ENCODE data around the gene C19orf85. TPM values are rescaled to one million over a fixed set of nuclear protein-coding genes. Genes with fewer than 3 reads are reported as not detected.
A peak's percentile ranks its signal among the peaks of the same experiment; 100 is the strongest.
"Not testable (repeated sequence)": the region's sequence is repeated elsewhere in the genome, so short reads cannot be mapped to it uniquely, and the experiment has no call there.

C19orf85 gene
- total RNA-seq, 2 donors from 2014 or later = not detected

DNA sequence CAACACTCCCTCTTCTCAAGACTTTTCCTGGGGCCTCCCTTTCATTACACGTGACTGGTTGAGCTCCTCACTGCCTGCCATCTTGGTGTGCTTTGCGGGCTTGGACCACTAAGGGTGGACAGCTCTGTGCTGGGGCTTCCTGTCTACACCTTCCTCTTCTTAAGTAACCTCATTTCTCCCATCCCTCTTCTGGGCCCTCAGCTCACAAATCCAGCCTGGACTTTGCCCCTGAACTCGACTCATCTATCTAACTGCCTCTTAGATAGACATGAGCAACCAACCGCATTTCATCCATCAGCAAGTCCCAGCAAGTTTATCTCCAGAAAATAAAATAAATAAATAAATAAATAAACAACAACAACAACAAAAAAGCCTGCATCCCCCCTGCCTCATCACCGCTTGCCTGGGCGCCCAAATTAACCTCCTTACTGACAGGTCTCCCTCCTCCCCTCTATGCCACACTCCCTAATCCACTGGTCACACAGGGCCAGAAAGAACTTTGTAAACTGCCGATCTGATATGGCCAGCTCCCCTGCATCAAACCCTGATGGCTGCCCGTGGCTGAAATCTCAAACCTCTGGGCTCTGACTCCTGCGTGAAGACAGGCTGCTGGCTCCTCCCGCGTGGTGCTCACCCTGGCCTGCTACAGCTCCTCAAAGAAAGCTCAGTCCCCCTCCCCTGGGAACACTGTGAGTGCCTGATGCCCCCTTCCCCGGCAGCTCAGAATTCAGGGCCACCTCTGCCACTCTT, 10.9 kb downstream of the C19orf85 start:
- Histone ChIP-seq H3K27me3 (peaks cover 8 to 18% of the 10 kb centered on the region in 2 donors), H3K4me1 (peaks cover 0 to 21% of the 10 kb centered on the region in 2 donors), H3K4me3 (no peak overlapping the region), H3K27ac (no peak overlapping the region), H3K9me3 (no peaks in the 10 kb centered on the region), H3K36me3 (no peaks in the 10 kb centered on the region)
- DNase-seq (ENCODE audit: low spot score) = no peak
- TF ChIP-seq, protein P1, sequence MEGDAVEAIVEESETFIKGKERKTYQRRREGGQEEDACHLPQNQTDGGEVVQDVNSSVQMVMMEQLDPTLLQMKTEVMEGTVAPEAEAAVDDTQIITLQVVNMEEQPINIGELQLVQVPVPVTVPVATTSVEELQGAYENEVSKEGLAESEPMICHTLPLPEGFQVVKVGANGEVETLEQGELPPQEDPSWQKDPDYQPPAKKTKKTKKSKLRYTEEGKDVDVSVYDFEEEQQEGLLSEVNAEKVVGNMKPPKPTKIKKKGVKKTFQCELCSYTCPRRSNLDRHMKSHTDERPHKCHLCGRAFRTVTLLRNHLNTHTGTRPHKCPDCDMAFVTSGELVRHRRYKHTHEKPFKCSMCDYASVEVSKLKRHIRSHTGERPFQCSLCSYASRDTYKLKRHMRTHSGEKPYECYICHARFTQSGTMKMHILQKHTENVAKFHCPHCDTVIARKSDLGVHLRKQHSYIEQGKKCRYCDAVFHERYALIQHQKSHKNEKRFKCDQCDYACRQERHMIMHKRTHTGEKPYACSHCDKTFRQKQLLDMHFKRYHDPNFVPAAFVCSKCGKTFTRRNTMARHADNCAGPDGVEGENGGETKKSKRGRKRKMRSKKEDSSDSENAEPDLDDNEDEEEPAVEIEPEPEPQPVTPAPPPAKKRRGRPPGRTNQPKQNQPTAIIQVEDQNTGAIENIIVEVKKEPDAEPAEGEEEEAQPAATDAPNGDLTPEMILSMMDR (IDR thresholded peaks at IDR 0.05) = no peak

DNA sequence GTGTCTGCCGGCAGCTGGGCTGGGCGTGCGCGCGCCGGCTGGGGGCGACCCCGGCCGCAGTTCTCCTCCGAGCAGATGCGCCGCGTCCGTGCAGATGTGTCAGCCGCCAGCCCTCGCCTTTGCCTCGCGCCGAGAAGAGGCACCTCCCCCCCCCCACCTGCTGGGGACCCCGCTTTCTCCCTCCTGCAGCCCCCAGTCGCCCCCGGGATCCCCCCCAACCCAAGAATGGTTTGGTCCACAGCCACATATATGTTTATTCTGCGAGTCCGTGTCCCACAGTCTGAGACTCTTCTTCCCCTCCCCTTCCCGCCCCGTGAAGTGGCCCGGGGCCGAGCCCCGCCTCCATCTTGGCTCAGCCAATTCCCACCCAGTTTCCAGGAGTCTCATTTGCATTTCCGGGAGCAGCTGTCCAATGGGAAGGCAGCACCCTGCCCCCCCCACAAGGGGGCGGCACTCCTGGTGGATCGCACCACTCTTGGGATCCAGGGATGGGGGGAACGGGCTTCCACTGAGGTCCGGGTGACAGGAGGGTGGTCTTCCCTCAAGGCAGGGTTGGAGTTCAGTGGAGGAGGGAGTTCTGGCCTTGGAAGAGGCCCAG, 11.7 kb downstream of the C19orf85 start:
- DNase-seq (ENCODE audit: low spot score) = peak; percentile 76
- no peaks in the 10 kb centered on the region for H3K36me3 ChIP-seq
- H3K9me3 ChIP-seq = no peaks in the 10 kb centered on the region
- peaks cover 0 to 21% of the 10 kb centered on the region in 2 donors for H3K4me1 ChIP-seq
- no peak overlapping the region for H3K27ac ChIP-seq
- TF ChIP-seq, protein P1 (IDR thresholded peaks at IDR 0.05) = no peak
- H3K27me3 ChIP-seq = peaks cover 8 to 18% of the 10 kb centered on the region in 2 donors
- peak overlapping the region in 1 of 2 donors; percentile 11 for H3K4me3 ChIP-seq

DNA sequence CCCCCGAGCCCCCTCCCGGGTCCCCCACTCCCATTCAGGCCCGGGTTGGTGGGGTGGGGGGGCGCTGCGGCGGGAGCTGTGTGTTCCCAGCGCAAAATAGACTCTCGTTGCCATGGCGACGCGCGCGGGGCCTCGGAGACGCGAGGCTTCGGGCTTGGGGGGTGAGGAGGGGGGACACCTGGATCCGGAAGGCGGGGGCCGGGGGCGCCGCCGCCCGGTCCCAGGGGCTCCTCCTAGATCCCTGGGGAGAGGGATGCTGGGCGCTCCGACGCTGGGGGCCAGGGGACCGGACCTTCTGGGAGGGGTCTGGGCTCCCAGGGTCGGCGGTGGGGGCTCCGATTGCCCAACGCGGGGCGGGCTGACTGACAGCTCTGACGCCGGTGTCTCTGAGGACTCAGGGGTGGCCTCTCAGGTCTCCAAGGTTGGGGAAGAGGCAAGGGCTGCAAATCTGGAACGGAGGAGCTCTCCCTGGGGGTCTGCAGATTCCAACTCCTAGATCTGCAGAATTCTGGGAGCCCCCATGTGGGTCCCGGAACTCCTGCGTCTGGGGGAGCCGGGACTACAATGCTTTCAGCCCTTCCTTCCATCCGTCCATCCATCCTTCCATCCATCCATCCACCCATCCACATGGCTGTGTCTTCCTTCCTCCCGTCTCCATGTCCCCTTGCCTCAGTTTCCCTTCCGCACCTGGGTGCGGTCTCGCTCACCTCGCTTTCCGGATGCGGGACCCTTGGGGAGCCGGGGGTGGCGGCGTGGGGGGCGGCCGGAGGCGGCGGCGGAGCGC, 12.4 kb downstream of the C19orf85 start:
- Histone ChIP-seq H3K27me3 (peaks cover 8 to 18% of the 10 kb centered on the region in 2 donors), H3K9me3 (no peaks in the 10 kb centered on the region), H3K4me3 (peak overlapping the region in 1 of 2 donors; percentile 11), H3K4me1 (peaks cover 0 to 21% of the 10 kb centered on the region in 2 donors), H3K36me3 (no peaks in the 10 kb centered on the region), H3K27ac (no peak overlapping the region)
- no peak for DNase-seq (ENCODE audit: low spot score)
- TF ChIP-seq, protein P1 (IDR thresholded peaks at IDR 0.05) = no peak

DNA sequence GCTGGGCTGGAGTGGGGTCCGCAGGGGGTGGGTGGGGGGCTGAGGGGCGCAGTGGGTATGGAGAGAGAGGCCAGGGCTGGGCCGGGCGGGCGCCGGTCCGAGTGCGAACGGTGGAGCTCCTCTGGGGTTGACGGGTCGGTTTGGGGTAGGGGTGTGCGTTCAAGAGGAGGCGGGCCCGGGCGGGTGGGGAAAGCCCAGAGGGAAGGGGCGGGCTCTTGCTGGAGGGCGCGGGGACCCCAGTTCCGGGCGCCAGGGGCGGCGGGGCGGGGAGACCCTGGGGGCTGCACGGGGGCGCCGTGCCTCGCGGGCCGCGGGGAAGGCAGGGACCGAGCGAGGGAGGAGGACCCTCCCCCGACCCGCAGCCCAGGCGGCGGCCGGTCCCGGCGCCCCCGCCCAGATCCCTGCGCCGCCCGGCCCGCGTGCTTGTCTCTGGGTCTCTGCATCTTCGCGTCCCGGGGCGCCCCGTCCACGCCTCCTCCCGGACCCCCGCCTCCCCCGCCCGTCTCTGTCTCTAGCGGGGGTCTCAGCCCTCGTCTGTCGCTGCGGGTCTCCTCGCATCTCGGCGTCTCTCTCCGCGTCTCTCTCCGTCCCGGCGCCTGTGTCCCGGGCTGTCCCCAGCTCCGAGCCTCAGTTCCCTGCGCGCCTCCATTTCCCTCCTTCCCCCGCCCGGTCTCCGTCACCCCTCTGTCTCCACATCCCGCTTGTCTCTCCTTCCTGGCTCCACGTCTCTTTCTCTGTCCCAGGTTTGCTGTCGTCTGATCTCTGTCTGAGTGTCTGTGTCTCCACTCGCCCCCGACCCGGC, 13.2 kb downstream of the C19orf85 start:
- Histone ChIP-seq H3K27me3 (peaks cover 8 to 18% of the 10 kb centered on the region in 2 donors), H3K9me3 (no peaks in the 10 kb centered on the region), H3K36me3 (no peaks in the 10 kb centered on the region), H3K4me1 (peaks cover 0 to 21% of the 10 kb centered on the region in 2 donors), H3K4me3 (peak overlapping the region in 1 of 2 donors; percentile 28), H3K27ac (no peak overlapping the region)
- TF ChIP-seq, protein P1 (IDR thresholded peaks at IDR 0.05) = no peak
- DNase-seq (ENCODE audit: low spot score) = no peak

DNA sequence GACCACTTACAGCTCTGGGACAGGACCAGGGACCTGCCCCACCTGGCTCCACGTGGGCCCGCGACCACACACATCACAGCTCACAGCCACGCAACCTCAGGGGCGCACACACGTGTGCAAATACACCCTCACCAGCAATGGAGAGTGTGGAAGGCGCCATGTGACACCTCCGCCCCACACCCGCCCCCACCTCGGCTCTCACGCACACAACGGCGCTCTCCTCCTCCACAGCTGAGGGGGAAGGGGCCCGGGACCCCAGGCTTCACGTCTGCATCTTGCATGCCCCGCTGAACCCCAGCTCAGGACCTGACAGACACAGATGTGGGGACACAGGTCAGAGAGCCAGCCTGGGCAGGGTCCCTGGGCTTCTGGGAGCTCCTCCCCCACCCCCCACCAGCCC, 15.1 kb downstream of the C19orf85 start:
- no peak overlapping the region for H3K27ac ChIP-seq
- DNase-seq (ENCODE audit: low spot score) = no peak
- peaks cover 13 to 23% of the 10 kb centered on the region in 2 donors for H3K27me3 ChIP-seq
- no peak overlapping the region for H3K4me3 ChIP-seq
- TF ChIP-seq, protein P1 (IDR thresholded peaks at IDR 0.05) = no peak
- H3K9me3 ChIP-seq = no peaks in the 10 kb centered on the region
- no peaks in the 10 kb centered on the region for H3K36me3 ChIP-seq
- peaks cover 0 to 21% of the 10 kb centered on the region in 2 donors for H3K4me1 ChIP-seq

DNA sequence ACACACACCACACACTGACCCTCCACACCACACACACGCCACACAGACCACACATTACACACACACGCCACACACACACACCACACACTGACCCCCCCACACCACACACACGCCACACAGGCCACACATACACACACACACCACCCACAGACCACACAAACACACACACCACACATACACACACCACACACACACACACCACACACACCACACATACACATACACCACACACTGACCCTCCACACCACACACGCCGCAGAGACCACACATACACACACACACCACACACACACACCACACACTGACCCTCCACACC, 16.4 kb downstream of the C19orf85 start:
- not testable (repeated sequence) for H3K4me3 ChIP-seq; H3K27ac ChIP-seq; DNase-seq (ENCODE audit: low spot score); H3K9me3 ChIP-seq; H3K36me3 ChIP-seq
- Histone ChIP-seq H3K4me1 (peaks cover 0 to 21% of the 10 kb centered on the region in 2 donors), H3K27me3 (peaks cover 16 to 31% of the 10 kb centered on the region in 2 donors)

Data from right atrium auricular region (tissue), 2 donors.